Measurements from ENCODE around the gene ACSM6.
A peak's percentile ranks its signal among the peaks of the same experiment; 100 is the strongest.
"Not testable (repeated sequence)": the region's sequence is repeated elsewhere in the genome, so short reads cannot be mapped to it uniquely, and the experiment has no call there.

Gene ACSM6

DNA sequence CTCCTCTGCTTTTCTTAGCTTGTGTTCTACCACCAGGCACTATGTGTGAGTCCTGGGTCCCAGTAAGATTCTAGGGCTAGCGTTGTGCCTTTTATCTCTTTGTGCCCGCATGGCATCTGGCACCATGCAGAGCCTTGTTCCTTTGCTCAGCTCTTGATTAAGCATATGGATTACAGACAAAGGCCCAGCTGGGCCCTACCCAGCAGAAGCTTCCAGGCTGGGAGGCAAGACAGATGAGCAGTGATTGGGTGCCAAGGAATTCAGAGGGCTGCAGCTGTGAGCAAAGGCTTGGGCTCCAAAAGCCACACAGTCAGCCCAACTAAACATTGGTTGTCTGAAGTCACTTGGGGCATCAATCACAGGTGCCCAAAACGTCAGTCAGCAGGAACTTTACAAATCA lies 2.0 kb downstream of the ACSM6 start:
- Mint-ChIP-seq H3K4me1 (no peaks in the 10 kb centered on the region), H3K27ac (no peak overlapping the region), H3K9me3 (peaks cover 0 to 2% of the 10 kb centered on the region in 2 donors), H3K27me3 (no peaks in the 10 kb centered on the region), H3K36me3 (peaks cover 5 to 9% of the 10 kb centered on the region in 2 donors), H3K4me3 (no peak overlapping the region)
- DNase-seq: no peak
- ATAC-seq (replicated peaks): no peak

DNA sequence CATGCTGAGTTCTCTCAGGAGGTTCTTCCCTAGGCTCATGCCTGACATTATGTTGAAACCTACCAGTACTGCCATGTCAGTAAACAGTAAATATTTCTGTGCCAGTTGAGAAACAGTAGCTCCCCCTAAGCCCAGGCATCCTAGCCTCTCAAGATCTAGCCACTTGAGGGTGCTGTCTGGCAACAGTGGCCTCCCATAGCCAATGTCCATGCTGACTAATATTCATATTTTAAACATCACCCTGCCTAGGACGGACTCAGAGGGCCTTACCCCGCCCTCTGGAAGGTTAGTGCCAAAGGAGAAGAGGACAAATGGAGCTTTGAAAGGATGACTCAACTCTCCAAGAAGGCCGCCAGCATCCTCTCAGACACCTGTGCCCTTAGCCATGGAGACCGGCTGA lies 7.7 kb downstream of the ACSM6 start:
- H3K4me1 Mint-ChIP-seq: no peaks in the 10 kb centered on the region

GRCh38 chr10:95202865-95203264 lies 8.8 kb downstream of the ACSM6 start:
- H3K27me3 Mint-ChIP-seq; H3K36me3 Mint-ChIP-seq; H3K9me3 Mint-ChIP-seq; H3K4me1 Mint-ChIP-seq; H3K4me3 Mint-ChIP-seq; H3K27ac Mint-ChIP-seq; ATAC-seq (replicated peaks); DNase-seq: not testable (repeated sequence)

More for the DNA sequence above, 7.7 kb downstream of the ACSM6 start:
- peaks cover 0 to 2% of the 10 kb centered on the region in 2 donors for H3K9me3 Mint-ChIP-seq
- no peaks in the 10 kb centered on the region for H3K27me3 Mint-ChIP-seq
- H3K36me3 Mint-ChIP-seq: peaks cover 3 to 5% of the 10 kb centered on the region in 2 donors
- H3K27ac Mint-ChIP-seq: no peak overlapping the region
- no peak overlapping the region for H3K4me3 Mint-ChIP-seq
- DNase-seq (no peak), ATAC-seq (replicated peaks) (no peak)

DNA sequence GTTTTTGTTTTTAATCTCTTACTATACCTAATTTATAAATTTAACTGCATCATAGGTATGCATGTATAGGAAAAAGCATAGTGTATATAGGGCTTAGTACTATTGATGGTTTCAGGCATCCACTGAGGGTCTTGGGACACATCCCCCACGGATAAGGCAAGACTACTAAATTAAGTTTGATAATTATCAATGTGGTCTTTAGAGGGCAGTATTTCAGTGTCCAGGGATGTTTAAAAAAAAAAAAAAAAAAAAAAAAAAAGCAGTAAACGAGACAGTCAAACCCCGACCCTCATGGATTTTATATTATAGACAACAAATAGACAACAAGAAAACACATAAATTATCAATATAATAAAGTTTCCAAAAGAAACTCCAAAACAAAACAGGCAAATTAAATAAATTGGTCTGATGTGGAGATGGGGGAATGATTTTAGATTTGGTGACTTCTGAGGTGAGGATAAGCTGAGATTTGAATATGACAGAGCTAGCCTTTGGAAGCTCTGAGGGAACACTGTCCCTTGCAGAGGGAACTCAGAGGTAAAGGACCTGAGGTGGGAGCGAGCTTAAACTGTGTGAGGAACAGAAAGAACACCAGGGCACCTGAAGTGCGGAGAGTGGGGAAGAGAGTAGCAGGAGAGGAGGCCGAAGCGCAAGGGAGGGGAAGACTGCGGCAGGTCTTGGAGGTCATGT lies 14.8 kb downstream of the ACSM6 start:
- no peaks in the 10 kb centered on the region for H3K4me1 Mint-ChIP-seq
- DNase-seq: no peak

DNA sequence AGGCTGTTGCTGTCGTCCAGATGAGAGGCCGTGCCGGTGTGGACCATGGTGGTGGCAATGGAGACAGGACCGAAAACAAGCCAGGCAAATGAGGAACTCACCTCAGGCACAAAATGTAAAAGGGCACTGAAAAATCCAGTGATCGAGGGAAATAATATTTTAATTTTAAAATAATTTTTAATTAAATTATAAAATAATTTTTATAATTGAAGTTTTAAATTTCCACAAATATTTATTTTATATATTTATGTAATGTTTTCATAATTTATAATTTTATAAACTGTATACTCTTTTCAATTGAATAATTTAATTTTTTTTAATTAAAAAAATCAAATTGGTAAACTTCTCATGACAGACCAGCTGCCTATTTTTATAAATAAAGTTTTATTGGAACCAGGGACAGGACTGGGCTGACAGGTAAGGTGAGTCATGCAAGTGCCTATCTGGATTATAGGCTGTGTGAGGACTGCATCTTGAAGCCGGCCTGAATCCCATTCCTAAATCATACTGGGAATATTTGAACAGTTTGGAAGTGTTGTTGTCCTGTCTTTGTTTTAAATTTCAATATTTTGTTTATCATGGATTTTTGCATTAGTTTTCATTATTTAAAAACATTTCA lies 15.6 kb downstream of the ACSM6 start:
- Mint-ChIP-seq H3K4me3 (no peak overlapping the region), H3K4me1 (peaks cover 3 to 5% of the 10 kb centered on the region in 2 donors), H3K27me3 (no peaks in the 10 kb centered on the region), H3K27ac (no peak overlapping the region), H3K9me3 (no peaks in the 10 kb centered on the region), H3K36me3 (peaks cover 7 to 8% of the 10 kb centered on the region in 2 donors)
- ATAC-seq (replicated peaks) (no peak), DNase-seq (no peak)

More for the DNA sequence above, 14.8 kb downstream of the ACSM6 start:
- no peak for ATAC-seq (replicated peaks)
- Mint-ChIP-seq H3K4me3 (no peak overlapping the region), H3K27me3 (no peaks in the 10 kb centered on the region), H3K27ac (no peak overlapping the region), H3K36me3 (peaks cover 7 to 8% of the 10 kb centered on the region in 2 donors), H3K9me3 (no peaks in the 10 kb centered on the region)

GRCh38 chr10:95211606-95212279 lies 17.7 kb downstream of the ACSM6 start:
- Mint-ChIP-seq H3K4me3 (no peak overlapping the region), H3K36me3 (peaks cover 19 to 26% of the 10 kb centered on the region in 2 donors), H3K9me3 (peaks cover 4 to 6% of the 10 kb centered on the region in 2 donors), H3K4me1 (peaks cover 10 to 13% of the 10 kb centered on the region in 2 donors), H3K27me3 (no peaks in the 10 kb centered on the region), H3K27ac (no peak overlapping the region)
- ATAC-seq (replicated peaks) (no peak), DNase-seq (no peak)

- H3K27me3 Mint-ChIP-seq: no peaks in the 10 kb centered on the region
- H3K9me3 Mint-ChIP-seq: peaks cover 4 to 6% of the 10 kb centered on the region in 2 donors
- no peak for ATAC-seq (replicated peaks)
- H3K4me3 Mint-ChIP-seq: no peak overlapping the region
- peaks cover 10 to 13% of the 10 kb centered on the region in 2 donors for H3K4me1 Mint-ChIP-seq
- H3K27ac Mint-ChIP-seq: no peak overlapping the region
- H3K36me3 Mint-ChIP-seq: peaks cover 18 to 23% of the 10 kb centered on the region in 2 donors
- DNase-seq: no peak
Observed at GRCh38 chr10:95214369-95214768, 20.3 kb downstream of the ACSM6 start.

GRCh38 chr10:95214793-95215192 lies 20.8 kb downstream of the ACSM6 start:
- no peaks in the 10 kb centered on the region for H3K27me3 Mint-ChIP-seq
- peaks cover 18 to 27% of the 10 kb centered on the region in 2 donors for H3K36me3 Mint-ChIP-seq
- no peak overlapping the region for H3K27ac Mint-ChIP-seq
- DNase-seq: no peak
- H3K9me3 Mint-ChIP-seq: peaks cover 4 to 6% of the 10 kb centered on the region in 2 donors
- peak; percentile 38 to 44 for ATAC-seq (replicated peaks)
- peaks cover 10 to 13% of the 10 kb centered on the region in 2 donors for H3K4me1 Mint-ChIP-seq
- H3K4me3 Mint-ChIP-seq: no peak overlapping the region

DNA sequence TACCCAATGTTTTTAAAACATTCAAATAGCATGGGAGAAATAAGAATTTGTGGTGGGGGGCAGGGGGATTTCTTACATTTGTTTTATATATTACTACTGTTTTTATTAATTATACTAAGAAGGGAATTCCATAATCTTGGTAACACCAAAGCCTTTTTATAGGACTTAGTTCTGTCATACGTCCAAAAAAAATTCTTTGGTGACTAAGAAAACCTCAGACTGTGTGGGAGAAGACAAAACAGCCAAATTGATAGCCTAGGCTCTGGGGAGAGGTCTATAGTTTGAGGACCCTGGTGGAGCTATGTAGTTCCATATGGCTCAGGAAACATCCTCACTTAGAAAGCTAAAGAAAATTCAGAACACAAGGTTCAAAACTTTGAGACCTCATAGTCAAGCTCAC lies 23.4 kb downstream of the ACSM6 start:
- peaks cover 4 to 6% of the 10 kb centered on the region in 2 donors for H3K9me3 Mint-ChIP-seq
- H3K27me3 Mint-ChIP-seq: no peaks in the 10 kb centered on the region
- peaks cover 27 to 43% of the 10 kb centered on the region in 2 donors for H3K36me3 Mint-ChIP-seq
- peaks cover 10 to 13% of the 10 kb centered on the region in 2 donors for H3K4me1 Mint-ChIP-seq
- H3K4me3 Mint-ChIP-seq: no peak overlapping the region
- no peak overlapping the region for H3K27ac Mint-ChIP-seq
- DNase-seq: no peak
- ATAC-seq (replicated peaks): no peak

- ATAC-seq (replicated peaks) (no peak), DNase-seq (no peak)
- Mint-ChIP-seq H3K27me3 (no peaks in the 10 kb centered on the region), H3K4me3 (no peak overlapping the region), H3K9me3 (peaks cover 4 to 6% of the 10 kb centered on the region in 2 donors), H3K27ac (no peak overlapping the region), H3K36me3 (peaks cover 25 to 40% of the 10 kb centered on the region in 2 donors), H3K4me1 (no peaks in the 10 kb centered on the region)
Observed at GRCh38 chr10:95220539-95220938, 26.5 kb downstream of the ACSM6 start.

- ATAC-seq (replicated peaks) (no peak), DNase-seq (no peak)
- no peaks in the 10 kb centered on the region for H3K27me3 Mint-ChIP-seq
- H3K4me1 Mint-ChIP-seq: no peaks in the 10 kb centered on the region
- H3K9me3 Mint-ChIP-seq: peaks cover 3 to 4% of the 10 kb centered on the region in 2 donors
- H3K27ac Mint-ChIP-seq: no peak overlapping the region
- H3K4me3 Mint-ChIP-seq: no peak overlapping the region
- peaks cover 23 to 39% of the 10 kb centered on the region in 2 donors for H3K36me3 Mint-ChIP-seq
Observed at GRCh38 chr10:95221124-95221523, 27.1 kb downstream of the ACSM6 start.

DNA sequence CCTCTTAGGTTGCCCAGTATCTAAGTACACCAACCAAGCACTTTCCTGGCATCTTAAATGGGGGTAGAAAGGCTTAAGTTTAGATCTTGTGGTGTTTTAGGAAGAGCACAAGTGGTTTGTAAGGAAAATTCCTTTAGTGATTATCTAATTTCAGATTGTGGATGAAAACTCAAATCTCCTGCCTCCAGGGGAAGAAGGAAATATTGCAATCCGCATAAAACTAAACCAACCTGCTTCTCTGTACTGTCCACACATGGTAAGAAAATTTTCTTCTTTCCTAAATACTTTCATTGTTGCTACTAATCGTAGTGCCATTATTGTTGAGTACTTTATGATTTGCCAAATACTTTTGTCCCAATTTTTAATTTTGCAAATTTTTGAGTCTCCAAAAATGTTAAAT lies 31.1 kb downstream of the ACSM6 start:
- H3K27ac Mint-ChIP-seq: no peak overlapping the region
- no peak overlapping the region for H3K4me3 Mint-ChIP-seq
- no peaks in the 10 kb centered on the region for H3K9me3 Mint-ChIP-seq
- no peaks in the 10 kb centered on the region for H3K27me3 Mint-ChIP-seq
- H3K36me3 Mint-ChIP-seq: peaks cover 16 to 30% of the 10 kb centered on the region in 2 donors
- ATAC-seq (replicated peaks) (no peak), DNase-seq (no peak)
- H3K4me1 Mint-ChIP-seq: peaks cover 0 to 7% of the 10 kb centered on the region in 2 donors

GRCh38 chr10:95228934-95229723 lies 35.1 kb downstream of the ACSM6 start:
- not testable (repeated sequence) for ATAC-seq (replicated peaks); DNase-seq; H3K9me3 Mint-ChIP-seq; H3K4me3 Mint-ChIP-seq; H3K27me3 Mint-ChIP-seq; H3K27ac Mint-ChIP-seq
- Mint-ChIP-seq H3K36me3 (peaks cover 17 to 32% of the 10 kb centered on the region in 2 donors), H3K4me1 (peaks cover 17 to 20% of the 10 kb centered on the region in 2 donors)
